GM21619 (cell line): ENCODE results near the gene PRXL2A.
"Not testable (repeated sequence)": the region's sequence is repeated elsewhere in the genome, so short reads cannot be mapped to it uniquely, and the experiment has no call there.

Experiments
- ATAC-seq: cut with Tn5 transposase; IDR thresholded peaks from one replicate; pipeline ENCODE4 v1.9.1; 2021; ENCODE audit not compliant: unreplicated experiment

PRXL2A gene

GRCh38 chr10:80408242-80409101 is at the start of gene PRXL2A:
Gene PRXL2A (plus strand): TSS chr10:80408551. CDS start chr10:80420468, 11,917 bp downstream.
- peak; percentile 95 for ATAC-seq

DNA sequence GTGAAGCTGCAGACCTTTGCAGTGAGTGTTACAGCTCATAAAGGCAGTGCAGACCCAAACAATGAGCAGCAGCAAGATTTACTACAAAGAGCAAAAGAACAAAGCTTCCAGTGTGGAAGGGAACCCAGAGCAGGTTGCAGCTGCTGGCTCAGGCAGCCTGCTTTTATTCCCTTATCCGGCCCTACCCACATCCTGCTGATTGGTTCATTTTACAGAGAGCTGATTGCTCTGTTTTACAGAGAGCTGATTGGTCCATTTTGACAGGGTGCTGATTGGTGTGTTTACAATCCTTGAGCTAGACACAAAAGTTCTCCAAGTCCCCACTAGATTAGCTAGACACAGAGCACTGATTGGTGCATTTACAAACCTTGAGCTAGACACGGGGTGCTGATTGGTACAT is 49.4 kb upstream of the PRXL2A start:
- not testable (repeated sequence) for ATAC-seq

DNA sequence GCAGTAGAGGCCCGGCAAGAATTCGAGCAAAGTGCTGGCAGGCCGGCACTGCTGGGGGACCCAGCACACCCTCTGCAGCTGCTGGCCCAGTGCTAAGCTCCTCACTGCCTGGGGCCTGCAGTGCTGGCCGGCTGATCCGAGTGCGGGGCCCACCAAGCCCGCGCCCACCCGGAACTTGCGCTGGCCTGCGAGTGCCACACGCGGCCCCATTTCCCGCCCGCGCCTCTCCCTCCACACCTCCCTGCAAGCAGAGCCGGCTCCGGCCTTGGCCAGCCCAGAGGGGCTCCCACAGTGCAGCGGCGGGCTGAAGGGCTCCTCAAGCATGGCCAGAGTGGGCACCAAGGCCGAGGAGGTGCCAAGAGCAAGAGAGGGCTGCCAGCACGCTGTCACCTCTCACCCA is 48.7 kb upstream of the PRXL2A start:
- ATAC-seq: no peak

GRCh38 chr10:80365510-80365909 is 42.8 kb upstream of the PRXL2A start:
- ATAC-seq: no peak

DNA sequence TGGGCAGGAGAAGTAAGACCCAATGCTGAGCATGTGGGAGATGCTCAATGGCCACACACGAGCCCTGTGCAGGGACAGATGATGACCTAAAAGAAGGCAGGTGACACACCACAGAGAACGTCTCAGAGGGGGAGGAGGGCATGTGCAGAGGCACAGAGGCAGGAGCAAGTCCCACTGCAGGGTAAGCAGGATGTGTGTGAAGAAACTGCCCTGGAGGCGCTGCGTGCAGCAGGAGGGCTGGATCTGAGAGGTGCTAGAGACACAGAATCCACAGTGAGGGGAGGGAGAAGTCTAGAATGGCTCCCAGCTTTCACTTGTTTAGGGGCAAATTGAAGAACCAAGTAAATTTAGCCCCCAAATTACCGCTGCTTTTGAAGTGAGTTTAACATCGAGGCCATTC is 36.9 kb upstream of the PRXL2A start:
- ATAC-seq: no peak

DNA sequence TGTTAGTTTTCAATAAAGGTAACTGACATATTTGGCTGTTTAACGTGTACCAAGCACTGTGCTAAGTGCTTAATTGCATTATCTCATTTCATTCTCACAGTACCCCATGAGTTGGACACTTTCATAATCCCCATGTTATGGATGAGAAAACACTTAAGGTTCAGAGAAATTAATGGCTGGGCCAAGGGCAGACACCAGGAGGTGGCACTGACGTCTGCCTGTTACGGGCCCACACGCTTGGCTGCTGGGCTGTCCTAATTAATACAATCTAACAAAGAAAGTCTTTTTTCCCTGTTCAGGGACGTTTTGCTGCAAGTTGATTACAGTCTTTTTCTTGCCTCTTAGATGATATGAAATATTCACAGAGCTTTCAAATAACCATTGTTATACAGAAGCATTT is 35.7 kb upstream of the PRXL2A start:
- no peak for ATAC-seq

- no peak for ATAC-seq
Measured at GRCh38 chr10:80373502-80373901, 34.8 kb upstream of the PRXL2A start.

GRCh38 chr10:80379701-80380100 is 28.6 kb upstream of the PRXL2A start:
- ATAC-seq: no peak

- ATAC-seq: no peak
Measured at GRCh38 chr10:80380185-80380584, 28.2 kb upstream of the PRXL2A start.

- ATAC-seq: peak; percentile 83
Measured at GRCh38 chr10:80382989-80383388, 25.4 kb upstream of the PRXL2A start.

GRCh38 chr10:80390740-80391139 is 17.6 kb upstream of the PRXL2A start:
- no peak for ATAC-seq

DNA sequence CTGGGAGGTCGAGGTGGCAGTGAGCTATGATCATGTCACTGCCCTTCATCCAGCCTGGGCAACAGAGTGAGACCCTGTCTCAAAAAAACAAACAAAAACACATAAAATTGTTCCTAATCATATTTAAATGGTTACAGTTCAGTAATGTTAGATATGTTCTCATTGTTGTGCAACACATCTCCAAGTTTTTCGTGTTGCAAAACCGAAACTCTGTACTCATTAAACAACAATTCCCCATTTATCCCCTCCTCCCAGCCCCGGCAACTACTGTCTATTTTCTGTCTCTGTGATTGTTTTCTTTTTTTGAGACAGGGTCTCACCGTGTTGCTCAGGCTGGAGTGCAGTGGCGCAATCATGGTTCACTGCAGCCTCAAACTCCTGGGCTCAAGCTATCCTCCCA is 16.1 kb upstream of the PRXL2A start:
- ATAC-seq: no peak

DNA sequence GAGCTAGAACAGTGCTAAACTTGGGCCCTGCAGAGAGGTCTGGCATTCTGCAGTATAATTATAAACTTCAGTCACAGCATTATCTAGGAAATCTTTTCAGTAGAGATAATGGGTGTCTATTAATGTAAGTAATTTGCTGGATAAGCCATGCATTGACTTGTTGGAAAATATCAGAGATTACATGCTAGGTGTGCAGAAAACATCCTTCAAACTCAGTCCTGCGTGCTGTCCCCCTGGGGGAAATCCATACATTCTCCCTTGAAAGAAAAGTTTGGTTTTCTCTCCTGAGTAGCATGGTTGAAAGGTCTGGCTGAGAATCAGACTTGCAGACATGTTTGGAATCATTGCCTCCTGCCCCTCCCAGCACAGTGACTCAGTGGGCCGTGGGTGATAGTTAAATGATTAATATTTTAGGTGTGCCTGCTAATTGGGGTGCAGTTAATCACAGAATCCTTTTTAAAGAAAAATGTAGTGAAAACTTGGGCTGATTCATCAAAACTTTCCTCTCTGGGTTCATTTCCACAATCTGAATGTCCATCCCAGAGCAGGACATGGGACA is 13.9 kb upstream of the PRXL2A start:
- no peak for ATAC-seq

DNA sequence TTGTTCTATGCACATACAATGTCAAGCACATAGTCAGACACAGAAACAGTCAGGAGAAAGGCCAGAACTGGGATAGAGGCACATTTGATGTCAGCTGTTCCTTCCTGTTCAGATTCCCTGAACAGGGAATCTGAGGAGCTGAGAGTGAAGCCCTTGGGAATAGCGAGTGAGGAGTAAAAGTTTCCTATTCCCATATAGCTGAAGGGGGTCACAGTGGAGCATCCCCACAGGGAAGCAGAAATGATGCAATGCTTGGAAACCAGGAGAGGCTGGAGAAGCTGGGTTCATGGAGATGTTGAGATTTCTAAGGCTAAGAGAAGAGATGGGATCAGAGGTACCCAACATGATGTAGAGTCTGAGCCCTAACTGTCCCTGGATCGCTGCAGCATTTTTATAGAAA is 11.3 kb upstream of the PRXL2A start:
- no peak for ATAC-seq

DNA sequence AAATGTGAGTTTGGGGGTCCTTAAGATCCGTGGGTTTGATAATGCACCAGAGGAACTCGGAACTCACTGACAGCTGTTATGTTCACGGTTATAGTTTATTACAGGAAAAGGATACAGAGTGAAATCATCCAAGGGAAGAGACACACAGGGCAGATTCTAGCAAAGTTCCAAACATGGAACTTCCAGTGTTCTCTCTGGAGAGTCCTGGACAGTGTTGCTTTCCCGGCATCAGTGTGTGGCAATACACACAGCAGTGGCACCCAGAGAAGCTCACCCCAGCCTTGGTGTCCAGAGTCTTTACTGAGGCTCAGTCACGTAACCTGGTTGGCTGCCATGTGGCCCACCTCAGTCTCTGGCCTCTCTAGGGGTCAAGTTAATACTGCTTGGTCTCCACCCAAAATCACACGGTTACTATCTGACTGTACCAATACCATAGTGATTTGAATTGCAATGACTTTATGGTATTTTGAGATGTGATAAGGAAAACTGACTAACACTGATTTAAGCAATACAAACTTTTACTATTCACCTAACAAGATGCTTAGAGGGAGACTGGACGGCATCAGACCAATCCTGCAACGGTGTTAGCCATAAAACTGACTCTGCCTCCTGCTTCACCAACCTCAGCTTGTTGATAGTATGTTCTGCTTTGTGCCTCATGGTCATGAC is 8.1 kb upstream of the PRXL2A start:
- no peak for ATAC-seq

GRCh38 chr10:80405035-80405434 is 3.3 kb upstream of the PRXL2A start:
- no peak for ATAC-seq

DNA sequence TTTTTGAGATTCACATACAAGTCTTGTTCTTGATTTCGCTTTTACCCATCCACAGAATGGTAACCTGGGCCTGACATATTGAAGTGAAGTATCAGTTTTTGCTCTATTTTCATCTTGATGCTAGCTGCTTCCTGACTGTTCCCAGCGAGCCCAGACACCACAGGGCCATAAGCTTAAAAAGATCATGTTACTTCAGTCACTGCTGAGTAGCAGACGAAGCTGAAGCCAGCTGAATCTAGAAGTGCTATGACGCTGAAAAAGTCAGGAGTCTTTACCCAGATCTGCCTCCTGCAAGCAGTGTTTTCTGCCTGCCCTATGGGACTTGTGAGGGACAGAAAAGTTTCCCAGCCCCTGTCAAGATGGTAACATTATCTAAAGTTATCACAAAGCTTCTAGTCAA is 2.7 kb upstream of the PRXL2A start:
- no peak for ATAC-seq

GRCh38 chr10:80406204-80406603 is 2.1 kb upstream of the PRXL2A start:
- no peak for ATAC-seq

DNA sequence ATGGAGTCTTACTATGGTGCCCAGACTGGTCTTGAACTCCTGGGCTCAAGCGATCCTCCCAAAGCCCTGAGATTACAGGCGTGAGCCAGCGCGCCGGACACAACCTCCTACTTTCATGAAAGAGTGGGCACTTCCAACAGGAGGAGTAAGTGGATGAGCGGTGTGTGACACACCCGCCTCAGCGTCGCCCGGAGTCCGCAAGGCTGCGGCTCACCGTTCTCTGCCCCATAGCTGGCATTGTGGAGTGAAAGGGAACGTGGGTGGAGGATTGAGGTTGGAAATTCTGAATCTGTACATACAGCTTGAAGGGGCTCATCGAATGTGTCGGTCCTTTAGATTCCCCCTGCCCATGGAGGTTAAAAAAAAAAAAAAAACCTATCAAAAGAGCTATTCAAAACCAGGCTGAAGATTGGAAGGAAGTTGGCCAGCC is 524 bp upstream of the PRXL2A start:
- ATAC-seq: peak; percentile 19

GRCh38 chr10:80409121-80409520 is 770 bp downstream of the PRXL2A start:
- no peak for ATAC-seq

DNA sequence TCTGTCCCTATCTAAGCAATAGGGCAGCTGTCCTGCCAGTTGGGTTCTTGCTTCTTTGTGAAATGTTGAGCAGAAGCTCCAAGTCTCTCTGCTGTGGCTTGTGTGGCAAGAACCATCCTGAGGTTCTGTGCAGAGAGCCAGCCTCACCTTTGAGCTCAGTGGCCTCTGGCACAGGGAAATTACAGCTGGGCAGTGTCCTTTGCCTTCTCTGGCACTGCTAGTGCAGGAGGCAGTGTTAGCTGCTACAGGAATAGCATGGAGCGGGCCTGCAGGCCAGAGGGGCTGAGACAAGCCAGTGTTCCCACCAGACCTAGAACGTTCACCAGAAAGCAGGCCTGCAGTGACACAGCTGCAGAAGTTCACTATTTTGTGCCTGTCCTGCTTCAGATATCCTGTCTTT is 1.8 kb downstream of the PRXL2A start:
- ATAC-seq: no peak

DNA sequence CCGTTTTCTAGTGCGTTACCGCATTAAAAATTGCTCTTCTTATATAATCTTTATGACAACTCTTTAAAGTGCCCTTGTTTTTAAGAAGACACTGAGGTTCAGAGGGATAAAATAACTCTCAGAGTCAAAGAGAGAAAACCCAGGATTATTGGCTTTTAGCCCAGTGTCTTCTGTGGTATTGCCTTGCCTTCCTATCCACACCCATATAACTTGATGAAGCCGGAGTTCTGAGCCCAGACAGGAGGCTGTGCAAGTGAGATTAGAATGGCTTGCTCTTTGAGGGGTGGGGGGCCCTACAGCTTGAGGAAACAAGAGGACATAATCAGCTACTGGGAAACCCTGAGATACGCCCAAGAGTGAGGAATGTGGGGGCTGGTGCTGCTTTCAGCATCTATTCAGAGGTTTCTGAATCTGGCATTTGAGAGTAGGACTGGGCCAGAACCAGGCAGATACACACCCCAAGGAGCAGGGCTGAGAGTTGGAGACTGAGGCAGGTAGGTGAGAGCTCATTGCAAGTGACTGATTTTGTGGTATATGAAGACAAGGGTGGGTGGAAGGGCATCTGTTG is 2.3 kb downstream of the PRXL2A start:
- ATAC-seq: no peak
